ENCODE measurements around the gene OR12D1. TPM values are rescaled to one million over a fixed set of nuclear protein-coding genes. Genes with fewer than 3 reads are reported as not detected.

OR12D1 gene
- total and polyA plus RNA-seq, 9 of the 15 experiments (the other 6 are each of a cell fraction or from before 2014, with no cell fraction given), result not detected

DNA sequence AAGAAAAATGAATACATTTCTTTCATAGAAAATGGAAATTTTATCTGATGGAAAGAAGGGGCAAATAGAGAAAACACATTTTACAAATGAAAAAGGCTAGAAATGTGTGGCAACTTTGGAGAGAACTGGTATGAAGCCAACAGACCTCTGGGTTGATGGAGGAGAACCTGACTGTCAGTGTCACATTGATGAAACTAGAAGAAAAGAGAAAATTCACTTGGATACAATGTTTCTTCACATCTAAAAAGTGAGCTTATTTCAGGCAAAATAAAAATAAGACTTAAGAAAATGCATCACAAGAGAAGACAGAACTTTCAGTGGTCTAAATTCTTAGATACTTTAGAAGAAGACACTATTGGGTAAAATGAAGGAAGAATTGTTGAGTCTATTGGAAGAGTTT, 19.4 kb upstream of the OR12D1 start, which contains the start of gene OR12D2 (continued):
- TF ChIP-seq THAP12 (CRISPR knock-in tag; IDR thresholded peaks at IDR 0.05) (no peak), ZNF76 (CRISPR knock-in tag; IDR thresholded peaks at IDR 0.05; ENCODE audit: borderline replicate concordance) (no peak), POLR2A (conservative IDR thresholded peaks at IDR 0.05) (no peak), ZNF143 (CRISPR knock-in tag; IDR thresholded peaks at IDR 0.05) (no peak), IFI16 (CRISPR knock-in tag; IDR thresholded peaks at IDR 0.05) (no peak), HNRNPK (IDR thresholded peaks at IDR 0.05; ENCODE audit: low read depth, low read length, poor library complexity, severe bottlenecking) (no peak)

DNA sequence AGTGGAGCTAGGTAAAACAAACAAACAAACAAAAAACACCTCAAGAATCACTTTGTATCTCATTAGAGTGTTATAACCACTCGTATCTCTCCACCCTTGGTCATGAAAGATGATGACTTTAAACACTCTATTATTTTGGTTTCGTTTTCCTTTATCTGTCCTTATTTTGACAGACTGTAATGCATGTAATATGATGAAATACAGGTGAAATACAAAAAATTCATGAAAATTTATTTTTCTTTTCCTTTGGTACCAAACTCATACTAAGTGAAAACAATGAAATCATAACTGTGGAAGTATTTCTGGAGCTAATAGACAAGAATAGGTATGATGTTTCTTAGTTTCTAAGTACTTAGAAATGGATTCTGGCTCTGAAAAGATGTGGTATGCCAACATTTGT, 15.2 kb upstream of the OR12D1 start:
- BruUV-seq (replicated peaks), result no TSS peak
- H3K9me1 ChIP-seq (ENCODE audit: control insufficient read depth, insufficient read depth, low read length), result no peaks in the 10 kb centered on the region
- TF ChIP-seq MEIS2 (IDR thresholded peaks at IDR 0.05; ENCODE audit: partially characterized antibody) (peak; percentile 57), ATF4 (CRISPR knock-in tag; IDR thresholded peaks at IDR 0.05) (peak; percentile 64; the same call in 1 of the 2 replicates), TRIM24 (IDR thresholded peaks at IDR 0.05) (peak; percentile 32 to 48; a peak in 2 of 4 replicates), CEBPG (CRISPR knock-in tag; IDR thresholded peaks at IDR 0.05) (no peak), CEBPG (tag; conservative IDR thresholded peaks at IDR 0.05 in 1 of 2, IDR thresholded peaks at IDR 0.05 in 1 of 2) (peak; percentile 72 to 85), SRSF1 (IDR thresholded peaks at IDR 0.05; ENCODE audit: low read depth, low read length) (no peak), ATF3 (IDR thresholded peaks at IDR 0.05) (peak; percentile 60; the same call in 1 of the 2 replicates), ATF3 (CRISPR knock-in tag; conservative IDR thresholded peaks at IDR 0.05) (no peak)
- TF ChIP-seq, protein P1, sequence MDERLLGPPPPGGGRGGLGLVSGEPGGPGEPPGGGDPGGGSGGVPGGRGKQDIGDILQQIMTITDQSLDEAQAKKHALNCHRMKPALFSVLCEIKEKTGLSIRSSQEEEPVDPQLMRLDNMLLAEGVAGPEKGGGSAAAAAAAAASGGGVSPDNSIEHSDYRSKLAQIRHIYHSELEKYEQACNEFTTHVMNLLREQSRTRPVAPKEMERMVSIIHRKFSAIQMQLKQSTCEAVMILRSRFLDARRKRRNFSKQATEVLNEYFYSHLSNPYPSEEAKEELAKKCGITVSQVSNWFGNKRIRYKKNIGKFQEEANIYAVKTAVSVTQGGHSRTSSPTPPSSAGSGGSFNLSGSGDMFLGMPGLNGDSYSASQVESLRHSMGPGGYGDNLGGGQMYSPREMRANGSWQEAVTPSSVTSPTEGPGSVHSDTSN (CRISPR knock-in tag; IDR thresholded peaks at IDR 0.05; ENCODE audit: low read depth), result no peak
- TF ChIP-seq, protein P1 (tag; conservative IDR thresholded peaks at IDR 0.05; ENCODE audit: low read depth), result 0 out of 2 replicates have a peak, but pooled peaks have one; percentile 12

More for the DNA sequence above, 15.2 kb upstream of the OR12D1 start:
- no peak for ATAC-seq
- DNase-seq (ENCODE audit: extremely low read depth in 1 of 4, low spot score in 3 of 4), result no peak
- intact Hi-C loops (cut with micrococcal nuclease), result no loop called here
- Histone ChIP-seq H3K27ac (ENCODE audit: extremely low read depth, low read depth, low read length) (no peak overlapping the region), H3K4me3 (no peak overlapping the region), H3K4me2 (ENCODE audit: insufficient read depth, low read length) (no peak overlapping the region), H2AFZ (ENCODE audit: low read depth, low read length) (no peak overlapping the region), H3K9me3 (replicated peaks; ENCODE audit: control insufficient read depth, insufficient read depth, low read depth, low read length) (no peaks in the 10 kb centered on the region), H4K20me1 (replicated peaks; ENCODE audit: control insufficient read depth, insufficient read depth, low read length) (no peaks in the 10 kb centered on the region), H3K79me2 (ENCODE audit: control insufficient read depth, insufficient read depth, low read length) (no peaks in the 10 kb centered on the region), H3K4me1 (replicated peaks in 1 of 2; ENCODE audit: control insufficient read depth in 2 of 2, insufficient read depth in 2 of 2, low read length in 2 of 2) (no peaks in the 10 kb centered on the region), H3K9ac (ENCODE audit: insufficient read depth in 1 of 2, low read depth in 2 of 2, low read length in 2 of 2) (no peak overlapping the region), H3K27me3 (ENCODE audit: control insufficient read depth in 2 of 2, insufficient read depth in 2 of 2, low read length in 2 of 2) (0 out of 5 replicates have a peak, but pooled peaks cover 0 to 2% of the 10 kb centered on the region in 2 experiments), H3K36me3 (ENCODE audit: control insufficient read depth, insufficient read depth, low read length) (no peaks in the 10 kb centered on the region)
- WGBS (ENCODE audit: insufficient coverage, low coverage, missing lambda C conversion rate), result 0% methylated on average over 2 of the region's 2 CpGs
- CTCF ChIA-PET (ENCODE audit: low intra/inter-chr PET ratio), result no interaction called here
- POLR2A ChIA-PET, result no interaction called here
- no peak for FAIRE-seq
- in situ Hi-C loops (cut with MboI), result no loop called here
